Stomach smooth muscle (tissue), 2 donors: Measurements from ENCODE around the gene CNBD2.
"Not testable (repeated sequence)": the region's sequence is repeated elsewhere in the genome, so short reads cannot be mapped to it uniquely, and the experiment has no call there.

Source experiments
- H3K27ac ChIP-seq: one replicate; pipeline ENCODE4 v1.7.0; 2013; ENCODE audit warnings: mild to moderate bottlenecking, low read length, inconsistent platforms
- H3K27me3 ChIP-seq, 2 donors: one replicate each; pipeline ENCODE4 v1.7.0; 2013; ENCODE audit warnings: low read length in 2 of 2; ENCODE audit not compliant: insufficient read depth in 2 of 2, control insufficient read depth in 1 of 2
- H3K36me3 ChIP-seq, 2 donors: one replicate each; pipeline ENCODE4 v1.7.0; 2013; ENCODE audit warnings: low read length in 2 of 2; ENCODE audit not compliant: control insufficient read depth in 2 of 2, insufficient read depth in 2 of 2
- H3K4me1 ChIP-seq: one replicate; pipeline ENCODE4 v1.7.0; 2013; ENCODE audit warnings: low read length; ENCODE audit not compliant: control insufficient read depth, insufficient read depth
- H3K4me3 ChIP-seq, 2 donors: one replicate each; pipeline ENCODE4 v1.7.0; 2013; ENCODE audit warnings: low read length in 2 of 2
- H3K9ac ChIP-seq, 2 donors: one replicate each; pipeline ENCODE4 v1.7.0; 2013; ENCODE audit warnings: low read length in 2 of 2, mild to moderate bottlenecking in 1 of 2
- H3K9me3 ChIP-seq, 2 donors: one replicate each; pipeline ENCODE4 v1.7.0; 2013; ENCODE audit warnings: low read length in 2 of 2; ENCODE audit not compliant: control insufficient read depth in 2 of 2
- donor health status: healthy.
- donor health status: Pancreatic carcinoma.

CNBD2 gene

DNA sequence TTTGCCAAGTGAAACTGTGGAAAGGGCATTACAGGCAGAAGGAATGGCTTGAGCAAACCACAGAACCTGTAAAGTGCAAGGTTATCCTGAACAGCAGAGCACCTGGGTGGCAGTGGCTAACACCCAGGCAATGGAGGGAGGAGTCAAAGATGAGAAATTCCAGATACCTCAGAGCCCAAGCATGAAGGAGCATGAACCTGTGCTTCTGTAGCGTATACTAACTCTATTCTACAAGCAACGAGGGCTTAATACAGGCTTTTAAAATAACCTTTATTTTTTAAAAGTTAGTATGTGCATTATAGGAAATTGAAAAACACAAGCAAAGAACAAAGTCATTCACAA, 77.0 kb downstream of the CNBD2 start:
- Histone ChIP-seq H3K4me3 (no peak overlapping the region), H3K9me3 (no peaks in the 10 kb centered on the region), H3K4me1 (no peaks in the 10 kb centered on the region), H3K27me3 (no peaks in the 10 kb centered on the region), H3K36me3 (no peaks in the 10 kb centered on the region), H3K9ac (no peak overlapping the region), H3K27ac (no peak overlapping the region)

DNA sequence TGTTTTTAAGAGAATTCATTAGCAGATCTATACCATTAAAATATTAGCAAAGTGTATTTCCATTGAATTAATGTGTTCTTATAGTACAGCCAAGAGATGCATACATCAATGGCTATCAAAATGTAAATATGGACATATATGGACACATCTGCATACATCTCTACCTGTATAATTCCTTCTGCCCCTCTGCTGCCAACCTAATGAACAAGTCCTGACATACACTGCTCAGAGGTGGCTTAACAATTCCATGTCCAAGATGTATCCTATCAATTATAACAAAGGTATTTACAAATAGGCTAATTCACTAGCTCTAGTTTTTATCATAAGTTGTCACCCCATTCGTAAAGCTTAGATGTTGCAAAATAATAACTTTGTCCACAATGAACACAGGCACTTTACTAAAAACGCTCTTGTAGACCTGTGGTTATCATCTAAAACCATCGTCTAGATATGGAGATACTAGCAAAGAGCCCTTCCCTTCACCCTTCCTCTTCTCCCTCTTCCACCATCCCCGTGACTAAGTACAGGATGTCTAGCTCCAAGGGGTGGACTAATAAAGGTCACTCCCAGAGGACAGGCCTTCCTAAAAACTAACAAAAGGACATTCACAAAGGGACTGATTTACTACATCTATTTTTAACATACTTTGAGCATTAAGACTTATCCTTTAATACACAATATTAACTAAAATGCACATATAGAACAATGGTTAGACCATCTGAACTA, 77.8 kb downstream of the CNBD2 start:
- H3K4me1 ChIP-seq, H3K9me3 ChIP-seq, H3K9ac ChIP-seq, H3K27me3 ChIP-seq, H3K36me3 ChIP-seq, H3K4me3 ChIP-seq, H3K27ac ChIP-seq: not testable (repeated sequence)

DNA sequence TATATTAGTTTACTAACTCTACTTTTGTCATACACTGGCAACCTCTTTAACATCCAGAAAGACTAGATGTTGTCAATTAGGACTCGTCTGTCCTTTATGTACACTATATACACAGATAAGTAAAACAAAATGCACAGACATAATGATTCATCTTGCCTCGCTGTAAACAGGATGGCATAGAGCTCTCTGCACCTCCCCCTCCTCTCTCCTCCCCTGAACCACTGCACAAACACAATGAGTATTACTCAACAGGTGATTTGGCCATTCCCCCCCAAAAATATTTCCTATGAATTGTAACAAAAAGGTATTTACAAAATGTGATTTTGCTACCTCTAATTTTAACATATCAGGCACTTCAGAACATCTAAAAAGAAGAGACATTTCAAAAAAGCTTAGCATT, 81.0 kb downstream of the CNBD2 start:
- not testable (repeated sequence) for H3K36me3 ChIP-seq, H3K9ac ChIP-seq, H3K4me1 ChIP-seq, H3K27ac ChIP-seq, H3K27me3 ChIP-seq, H3K9me3 ChIP-seq
- peak overlapping the region; percentile 70 to 84 for H3K4me3 ChIP-seq

DNA sequence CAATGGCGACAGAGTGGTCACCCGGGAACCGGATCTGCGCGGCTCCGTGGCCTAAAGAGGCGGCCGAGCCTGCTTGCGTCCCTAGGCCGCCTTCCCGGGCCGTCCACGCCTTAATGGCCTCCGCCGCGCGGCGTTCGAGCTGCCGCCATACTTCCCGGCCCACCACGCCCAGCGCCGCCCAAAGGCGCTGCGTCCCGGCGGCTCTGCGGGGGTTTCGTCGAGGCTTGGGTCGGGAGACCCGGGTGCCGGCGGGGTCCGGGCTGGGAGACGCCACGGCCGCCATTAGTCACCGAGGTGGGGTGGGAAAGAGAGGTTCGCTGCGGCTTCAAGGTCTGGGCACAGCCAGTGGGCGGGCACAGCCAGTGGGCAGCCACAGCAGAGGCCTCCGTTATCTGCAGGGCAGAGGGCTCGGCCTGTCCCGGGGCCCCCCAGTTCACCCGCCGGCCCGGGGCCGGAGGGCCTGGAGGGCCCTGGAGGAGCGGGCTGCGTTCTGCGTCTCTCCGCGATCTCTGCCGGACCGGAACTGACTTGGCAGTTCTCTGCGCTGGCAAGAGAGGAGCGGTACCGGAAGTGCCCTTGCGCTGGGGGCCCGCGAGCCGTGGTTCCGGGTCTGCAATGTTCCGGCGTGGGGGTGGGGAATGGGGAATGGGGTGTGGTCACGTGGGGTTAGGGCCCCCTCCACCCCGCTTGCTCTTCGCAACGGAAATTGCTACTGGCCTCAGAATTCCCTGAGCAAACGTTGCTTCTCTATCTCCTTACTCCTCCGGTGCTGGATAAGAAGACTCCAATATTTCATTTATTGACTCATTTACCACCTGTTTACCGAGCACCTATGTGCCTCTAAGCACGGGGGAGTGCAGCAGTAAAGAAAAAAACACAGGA, 82.3 kb downstream of the CNBD2 start:
- no peaks in the 10 kb centered on the region for H3K36me3 ChIP-seq
- peak overlapping the region; percentile 70 to 84 for H3K4me3 ChIP-seq
- H3K4me1 ChIP-seq: peaks cover 6% of the 10 kb centered on the region
- H3K27me3 ChIP-seq: no peaks in the 10 kb centered on the region
- H3K9ac ChIP-seq: peak overlapping the region; percentile 85 to 86
- no peaks in the 10 kb centered on the region for H3K9me3 ChIP-seq
- peak overlapping the region; percentile 86 for H3K27ac ChIP-seq

DNA sequence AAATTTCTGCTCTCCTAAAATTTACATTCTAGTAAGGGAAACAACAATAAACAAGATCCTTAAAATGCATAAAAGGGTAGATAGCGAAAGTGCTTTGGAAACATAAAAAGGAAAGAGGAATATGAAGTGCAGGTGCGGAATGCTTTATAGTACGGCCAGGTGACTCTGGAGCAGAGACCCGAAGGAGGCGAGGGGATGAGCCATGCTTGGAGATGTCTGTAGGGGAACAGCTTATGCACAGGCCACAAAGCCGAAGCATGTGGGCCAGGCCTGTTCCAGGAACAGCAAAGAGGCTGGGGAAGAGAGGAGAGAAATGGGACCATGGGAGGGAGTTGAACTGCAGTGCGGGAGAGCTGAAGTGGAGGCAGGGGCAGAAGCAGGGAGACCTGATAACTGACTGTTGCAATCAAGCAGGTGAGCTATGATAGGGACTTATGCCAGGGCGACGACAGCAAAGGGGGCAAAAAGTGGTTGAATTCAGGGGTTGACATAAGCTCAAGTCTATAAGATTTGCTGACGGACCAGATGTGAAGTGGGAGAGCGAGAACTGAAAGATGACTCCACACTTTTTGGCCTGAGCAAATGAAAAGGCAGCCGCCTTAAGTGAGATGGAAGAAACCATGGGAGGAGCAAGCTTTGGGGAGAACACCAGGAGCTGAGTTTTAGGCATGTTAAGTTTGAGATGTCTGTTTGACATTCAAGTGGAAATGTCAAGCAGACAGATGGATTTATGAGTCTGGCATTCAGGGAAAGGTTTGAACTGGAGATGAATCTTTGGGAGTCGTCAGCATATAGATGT, 83.1 kb downstream of the CNBD2 start:
- H3K27me3 ChIP-seq: no peaks in the 10 kb centered on the region
- peaks cover 6% of the 10 kb centered on the region for H3K4me1 ChIP-seq
- H3K27ac ChIP-seq: peak overlapping the region; percentile 86
- H3K4me3 ChIP-seq: peak overlapping the region; percentile 70 to 84
- no peaks in the 10 kb centered on the region for H3K9me3 ChIP-seq
- peak overlapping the region; percentile 51 to 85 for H3K9ac ChIP-seq
- H3K36me3 ChIP-seq: no peaks in the 10 kb centered on the region

DNA sequence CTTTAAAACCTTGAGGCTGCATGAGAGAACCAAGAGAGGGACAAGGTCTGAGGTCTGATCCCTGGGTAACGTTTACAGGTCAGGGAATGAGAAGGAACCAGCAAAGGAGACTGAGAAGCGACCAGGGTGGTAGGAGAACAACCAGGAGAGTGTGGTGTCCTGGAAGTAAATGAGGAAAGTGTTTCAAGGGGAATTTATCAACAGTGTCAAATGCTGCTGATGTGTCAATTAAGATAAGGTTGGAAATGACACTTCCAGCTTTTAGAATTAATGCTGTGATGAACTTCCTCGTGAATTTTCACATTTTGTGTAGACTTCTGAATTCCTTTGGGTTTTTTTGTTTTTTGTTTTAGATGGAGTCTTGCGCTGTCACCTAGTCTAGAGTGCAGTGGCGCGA, 83.7 kb downstream of the CNBD2 start:
- H3K4me1 ChIP-seq: peaks cover 6% of the 10 kb centered on the region
- H3K27me3 ChIP-seq: no peaks in the 10 kb centered on the region
- no peak overlapping the region for H3K9ac ChIP-seq
- H3K27ac ChIP-seq: no peak overlapping the region
- no peaks in the 10 kb centered on the region for H3K9me3 ChIP-seq
- H3K36me3 ChIP-seq: no peaks in the 10 kb centered on the region
- no peak overlapping the region for H3K4me3 ChIP-seq

DNA sequence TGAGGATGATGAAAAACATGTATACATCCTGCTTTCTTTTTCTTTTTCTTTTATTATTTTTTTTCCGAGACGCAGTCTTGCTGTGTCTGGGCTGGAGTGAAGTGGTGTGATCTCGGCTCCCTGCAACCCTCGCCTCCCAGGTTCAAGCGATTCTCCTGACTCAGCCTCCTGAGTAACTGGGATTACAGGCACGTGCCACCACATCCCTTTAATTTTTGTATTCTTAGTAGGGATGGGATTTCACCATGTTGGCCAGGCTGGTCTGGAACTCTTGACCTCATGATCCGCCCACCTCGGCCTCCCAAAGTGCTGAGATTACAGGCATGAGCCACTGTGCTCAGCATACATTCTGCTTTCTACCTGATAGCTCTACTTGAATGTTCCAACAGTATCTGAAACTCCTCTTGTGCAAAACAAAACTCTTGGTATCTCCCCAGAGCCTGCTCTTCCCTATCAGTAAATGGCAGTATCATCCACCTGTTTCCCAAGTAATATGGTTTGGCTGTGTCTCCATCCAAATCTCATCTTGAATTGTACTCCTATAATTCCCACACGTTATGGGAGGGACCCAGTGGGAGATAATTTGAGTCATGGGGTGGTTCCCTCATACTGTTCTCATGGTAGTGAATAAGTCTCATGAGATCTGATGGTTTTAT, 85.6 kb downstream of the CNBD2 start:
- H3K9me3 ChIP-seq, H3K27ac ChIP-seq, H3K36me3 ChIP-seq, H3K9ac ChIP-seq, H3K4me3 ChIP-seq, H3K4me1 ChIP-seq, H3K27me3 ChIP-seq: not testable (repeated sequence)

DNA sequence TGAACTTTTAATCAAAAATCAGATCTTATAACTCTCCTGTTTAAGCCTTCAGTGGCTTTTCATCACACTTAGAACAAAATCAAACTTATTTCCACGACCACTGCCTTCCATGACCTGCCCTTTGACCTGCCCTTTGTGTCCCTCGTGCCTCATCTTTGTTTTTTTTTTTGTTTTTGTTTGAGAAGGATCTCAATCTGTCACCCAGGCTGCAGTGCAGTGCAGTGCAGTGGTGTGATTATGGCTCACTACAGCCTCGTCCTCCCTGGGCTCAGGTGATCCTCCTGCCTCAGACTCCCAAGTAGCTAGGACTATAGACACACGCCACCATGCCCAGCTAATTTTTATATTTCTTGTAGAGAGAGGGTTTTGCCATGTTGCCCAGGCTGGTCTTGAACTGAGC, 86.8 kb downstream of the CNBD2 start:
- no peaks in the 10 kb centered on the region for H3K36me3 ChIP-seq
- peaks cover 6% of the 10 kb centered on the region for H3K4me1 ChIP-seq
- no peaks in the 10 kb centered on the region for H3K27me3 ChIP-seq
- H3K4me3 ChIP-seq: no peak overlapping the region
- H3K27ac ChIP-seq: no peak overlapping the region
- no peaks in the 10 kb centered on the region for H3K9me3 ChIP-seq
- no peak overlapping the region for H3K9ac ChIP-seq

DNA sequence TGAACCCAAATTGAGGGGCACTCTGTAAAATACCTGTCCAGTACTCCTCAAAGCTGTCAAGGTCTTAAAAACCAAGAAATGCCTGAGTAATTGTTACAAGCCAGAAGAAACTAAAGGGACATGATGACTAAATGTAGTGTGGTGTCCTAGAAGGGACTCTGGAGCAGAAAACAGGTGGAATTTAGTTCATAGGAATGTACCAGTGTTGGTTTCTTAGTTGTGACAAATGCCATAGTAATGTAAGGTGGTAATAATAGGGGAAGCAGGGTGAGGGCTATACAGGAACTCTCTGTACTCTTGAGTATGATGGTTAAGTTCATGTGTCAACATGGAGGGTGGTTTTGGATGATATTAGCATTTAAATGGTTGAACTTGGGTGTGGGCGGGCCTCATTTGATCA, 92.3 kb downstream of the CNBD2 start:
- H3K4me1 ChIP-seq: peaks cover 18% of the 10 kb centered on the region
- H3K4me3 ChIP-seq: no peak overlapping the region
- H3K36me3 ChIP-seq: no peaks in the 10 kb centered on the region
- no peak overlapping the region for H3K27ac ChIP-seq
- no peak overlapping the region for H3K9ac ChIP-seq
- no peaks in the 10 kb centered on the region for H3K27me3 ChIP-seq
- no peaks in the 10 kb centered on the region for H3K9me3 ChIP-seq

DNA sequence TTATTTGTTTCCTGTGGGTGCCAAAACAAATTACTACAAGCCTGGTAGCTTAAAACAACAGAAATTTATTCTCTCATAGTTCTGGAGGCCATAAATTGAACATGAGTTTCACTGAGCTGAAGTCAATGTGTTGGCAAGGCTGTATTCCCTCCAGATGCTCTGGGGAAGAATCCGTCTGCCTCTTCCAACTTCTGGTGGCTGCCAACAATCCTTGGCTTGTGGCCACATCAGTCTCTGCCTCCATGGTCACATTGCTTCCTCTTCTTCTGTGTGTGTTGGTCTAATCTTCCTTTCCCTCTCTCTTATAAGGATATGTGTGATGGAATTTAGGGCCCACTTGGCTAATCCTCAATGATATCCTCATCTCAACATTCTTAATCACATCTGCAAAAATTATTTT, 93.4 kb downstream of the CNBD2 start:
- H3K4me3 ChIP-seq: no peak overlapping the region
- H3K9me3 ChIP-seq: no peaks in the 10 kb centered on the region
- no peak overlapping the region for H3K9ac ChIP-seq
- no peaks in the 10 kb centered on the region for H3K36me3 ChIP-seq
- H3K27ac ChIP-seq: no peak overlapping the region
- H3K27me3 ChIP-seq: no peaks in the 10 kb centered on the region
- peaks cover 18% of the 10 kb centered on the region for H3K4me1 ChIP-seq
